ENCODE results near the gene DOP1A.

DOP1A gene

GRCh38 chr6:83124553-83124952 lies 57.1 kb downstream of the DOP1A start:
- DNase-seq (ENCODE audit: low read depth), result no peak
- no peak for TF ChIP-seq CTCF (conservative IDR thresholded peaks at IDR 0.05; ENCODE audit: low read depth, low read length)
- H3K4me3 ChIP-seq (ENCODE audit: low read depth, low read length), result no peak overlapping the region

- no peak for TF ChIP-seq CTCF (conservative IDR thresholded peaks at IDR 0.05; ENCODE audit: low read depth, low read length)
- DNase-seq (ENCODE audit: low read depth), result no peak
- no peak overlapping the region for H3K4me3 ChIP-seq (ENCODE audit: low read depth, low read length)
Measured at GRCh38 chr6:83125425-83125824, 58.0 kb downstream of the DOP1A start.

DNA sequence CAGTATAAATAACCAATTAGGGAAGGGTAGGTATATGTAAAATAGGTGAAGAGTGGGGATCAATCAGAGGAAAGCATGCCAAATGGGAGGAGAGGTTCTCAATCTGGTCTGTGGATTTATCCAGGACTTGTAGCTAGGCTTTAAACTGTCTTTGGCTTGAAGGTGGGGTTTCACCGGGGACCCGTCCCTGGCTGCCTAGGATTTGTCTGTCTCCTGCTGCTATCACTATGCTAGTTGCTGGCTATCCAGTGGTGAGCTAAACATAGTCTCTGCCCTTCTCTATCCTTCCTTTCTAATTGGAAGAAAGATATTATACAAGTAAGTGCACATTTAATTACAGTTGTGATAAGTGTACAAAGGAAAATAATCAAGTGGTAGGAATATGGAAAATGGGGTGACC lies 58.8 kb downstream of the DOP1A start:
- no peak for TF ChIP-seq CTCF (conservative IDR thresholded peaks at IDR 0.05; ENCODE audit: low read depth, low read length)
- DNase-seq (ENCODE audit: low read depth), result no peak
- no peak overlapping the region for H3K4me3 ChIP-seq (ENCODE audit: low read depth, low read length)

DNA sequence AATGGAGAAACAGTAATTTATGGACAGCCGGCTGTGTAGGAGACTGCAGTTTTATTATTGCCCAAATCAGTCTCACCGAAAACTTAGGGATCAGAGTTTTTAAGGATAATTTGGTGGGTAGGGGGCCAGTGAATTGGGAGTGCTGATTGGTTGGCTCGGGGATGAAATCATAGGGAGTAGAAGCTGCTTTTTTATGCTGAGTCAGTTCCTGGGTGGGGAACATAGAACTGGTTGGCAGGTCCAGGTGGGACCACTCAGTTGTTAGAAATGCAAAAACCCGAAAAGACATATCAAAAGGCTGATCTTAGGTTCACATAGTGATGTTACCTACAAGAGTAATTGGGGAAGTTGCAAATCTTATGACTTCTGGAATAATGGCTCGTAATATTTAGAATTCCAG lies 59.3 kb downstream of the DOP1A start:
- no peak for DNase-seq (ENCODE audit: low read depth)
- H3K4me3 ChIP-seq (ENCODE audit: low read depth, low read length), result no peak overlapping the region
- no peak for TF ChIP-seq CTCF (conservative IDR thresholded peaks at IDR 0.05; ENCODE audit: low read depth, low read length)

- H3K4me3 ChIP-seq (ENCODE audit: low read depth, low read length), result no peak overlapping the region
- DNase-seq (ENCODE audit: low read depth), result no peak
- TF ChIP-seq CTCF (conservative IDR thresholded peaks at IDR 0.05; ENCODE audit: low read depth, low read length), result no peak
Measured at GRCh38 chr6:83127258-83127657, 59.8 kb downstream of the DOP1A start.

DNA sequence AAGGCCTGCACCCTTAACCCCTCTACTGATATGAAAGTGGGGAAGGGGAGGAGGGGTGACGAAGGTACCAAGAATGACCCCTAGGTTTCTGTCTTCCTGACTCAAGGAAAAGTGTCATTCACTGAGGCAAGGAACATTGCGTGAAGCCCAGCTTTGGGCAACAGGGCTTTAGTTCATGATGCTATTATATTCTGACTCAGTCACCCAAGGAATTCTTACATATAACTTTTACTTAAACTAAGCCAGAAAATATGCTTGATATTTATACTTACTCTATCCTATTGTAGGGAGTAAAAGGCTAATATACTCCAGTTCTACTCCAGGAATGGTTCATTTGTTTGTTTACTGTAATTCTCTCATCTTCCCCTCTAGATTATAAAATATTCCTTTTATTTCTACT lies 60.5 kb downstream of the DOP1A start:
- TF ChIP-seq CTCF (conservative IDR thresholded peaks at IDR 0.05; ENCODE audit: low read depth, low read length), result no peak
- no peak overlapping the region for H3K4me3 ChIP-seq (ENCODE audit: low read depth, low read length)
- no peak for DNase-seq (ENCODE audit: low read depth)

DNA sequence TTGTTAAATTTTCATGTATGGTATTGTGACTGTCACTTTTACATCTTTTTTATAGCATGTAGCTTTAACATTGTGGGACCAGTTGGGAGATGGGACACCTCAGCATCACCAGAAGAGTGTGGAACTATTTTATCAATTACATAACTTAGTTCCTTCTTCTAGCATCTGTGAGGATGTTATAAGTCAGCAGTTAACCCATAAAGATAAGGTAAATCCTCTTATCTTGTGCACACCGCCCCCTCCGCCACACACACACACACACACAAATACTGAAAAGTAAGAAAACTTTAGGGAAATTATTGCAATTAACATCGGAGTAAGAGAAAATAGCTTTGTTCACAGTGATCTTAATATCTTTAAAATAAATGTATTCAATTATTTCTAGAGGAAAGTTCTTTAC lies 64.7 kb downstream of the DOP1A start:
- TF ChIP-seq CTCF (conservative IDR thresholded peaks at IDR 0.05; ENCODE audit: low read depth, low read length), result no peak
- DNase-seq (ENCODE audit: low read depth), result no peak
- H3K4me3 ChIP-seq (ENCODE audit: low read depth, low read length), result no peak overlapping the region

Measured in choroid plexus epithelial cell (primary cell).